ENCODE results near the gene PPP4R2.

Gene PPP4R2, protein sequence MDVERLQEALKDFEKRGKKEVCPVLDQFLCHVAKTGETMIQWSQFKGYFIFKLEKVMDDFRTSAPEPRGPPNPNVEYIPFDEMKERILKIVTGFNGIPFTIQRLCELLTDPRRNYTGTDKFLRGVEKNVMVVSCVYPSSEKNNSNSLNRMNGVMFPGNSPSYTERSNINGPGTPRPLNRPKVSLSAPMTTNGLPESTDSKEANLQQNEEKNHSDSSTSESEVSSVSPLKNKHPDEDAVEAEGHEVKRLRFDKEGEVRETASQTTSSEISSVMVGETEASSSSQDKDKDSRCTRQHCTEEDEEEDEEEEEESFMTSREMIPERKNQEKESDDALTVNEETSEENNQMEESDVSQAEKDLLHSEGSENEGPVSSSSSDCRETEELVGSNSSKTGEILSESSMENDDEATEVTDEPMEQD

DNA sequence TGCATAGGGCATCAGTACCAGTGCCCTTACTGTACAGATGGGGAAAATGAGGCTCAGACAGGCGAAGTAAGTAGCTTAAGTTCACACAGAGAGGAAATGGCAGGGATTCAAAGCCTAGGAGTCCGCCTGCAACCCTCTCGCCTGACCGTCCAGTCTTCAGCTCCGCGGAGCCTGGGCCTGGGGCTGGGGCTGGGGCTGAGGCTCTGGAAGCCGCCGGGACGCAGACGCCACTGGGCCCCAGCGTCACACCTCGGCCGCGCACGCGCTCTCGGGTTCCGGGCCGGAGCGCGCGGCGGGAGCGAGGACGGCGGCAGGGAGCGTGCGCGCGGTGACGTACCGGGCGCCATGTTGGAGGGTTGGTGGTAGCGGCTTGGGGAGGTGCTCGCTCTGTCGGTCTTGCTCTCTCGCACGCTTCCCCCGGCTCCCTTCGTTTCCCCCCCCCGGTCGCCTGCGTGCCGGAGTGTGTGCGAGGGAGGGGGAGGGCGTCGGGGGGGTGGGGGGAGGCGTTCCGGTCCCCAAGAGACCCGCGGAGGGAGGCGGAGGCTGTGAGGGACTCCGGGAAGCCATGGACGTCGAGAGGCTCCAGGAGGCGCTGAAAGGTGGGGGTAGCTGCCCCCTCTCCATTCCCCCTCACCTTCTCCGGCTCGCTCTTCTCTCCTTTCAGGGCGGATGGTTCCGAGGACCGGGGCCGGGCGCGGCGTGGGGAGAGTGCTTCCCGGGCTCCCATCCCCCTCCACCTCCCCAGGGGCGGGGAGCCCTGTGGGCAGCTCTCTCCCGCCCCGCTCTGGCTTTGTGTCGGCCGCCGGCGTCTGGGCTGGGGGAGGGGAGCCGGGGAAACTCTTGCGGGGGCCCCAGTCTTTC is at the start of gene PPP4R2:
Gene PPP4R2 (plus strand): TSS at position 339 of the 861 bp plus-strand sequence. CDS start 227 bp downstream, at position 566.
- DNase-seq (ENCODE audit: low read depth) = peak; percentile 87

- no peak for DNase-seq (ENCODE audit: low read depth)
Measured at GRCh38 chr3:72947715-72948490, 48.7 kb upstream of the PPP4R2 start.

DNA sequence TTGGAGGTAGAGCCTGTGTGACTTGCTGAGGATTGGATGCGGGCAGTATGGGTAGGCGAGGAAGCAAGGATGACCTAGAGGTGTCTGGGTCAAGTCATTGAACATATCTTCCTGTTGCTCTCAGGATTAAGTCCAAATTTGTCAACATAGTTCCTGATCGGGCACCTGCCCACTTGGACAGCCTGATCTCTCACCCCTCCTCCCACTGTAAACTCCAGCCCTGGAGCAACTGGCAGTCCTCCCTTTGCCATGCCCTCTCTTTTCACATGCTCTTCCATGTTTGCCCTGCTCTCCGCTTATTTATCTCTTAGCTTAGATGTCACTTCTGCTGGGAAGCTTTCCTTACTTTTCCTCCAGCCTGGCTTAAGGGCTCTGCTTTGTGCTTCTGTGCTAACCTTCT is 47.6 kb upstream of the PPP4R2 start:
- DNase-seq (ENCODE audit: low read depth) = no peak

GRCh38 chr3:72950372-72950771 is 46.2 kb upstream of the PPP4R2 start:
- DNase-seq (ENCODE audit: low read depth) = no peak

DNA sequence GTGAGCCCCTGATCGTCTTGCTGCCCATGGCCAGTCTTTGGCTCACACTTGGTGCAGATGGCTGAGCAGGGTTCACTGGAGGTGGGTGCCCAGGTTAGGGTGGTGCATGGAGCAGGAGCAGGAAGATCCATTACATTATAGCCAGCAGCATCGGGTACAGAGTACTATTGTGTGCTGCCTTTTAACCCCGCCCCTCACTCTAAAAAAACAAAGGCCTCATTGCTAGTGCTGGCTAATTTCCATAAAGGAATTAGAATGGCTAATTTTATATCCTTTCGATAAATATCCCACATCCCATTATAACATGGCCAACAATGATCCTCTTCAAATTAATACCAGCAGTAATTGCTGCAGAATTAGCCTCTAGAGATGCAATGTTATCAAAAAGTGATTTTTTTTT is 45.8 kb upstream of the PPP4R2 start:
- no peak for DNase-seq (ENCODE audit: low read depth)

DNA sequence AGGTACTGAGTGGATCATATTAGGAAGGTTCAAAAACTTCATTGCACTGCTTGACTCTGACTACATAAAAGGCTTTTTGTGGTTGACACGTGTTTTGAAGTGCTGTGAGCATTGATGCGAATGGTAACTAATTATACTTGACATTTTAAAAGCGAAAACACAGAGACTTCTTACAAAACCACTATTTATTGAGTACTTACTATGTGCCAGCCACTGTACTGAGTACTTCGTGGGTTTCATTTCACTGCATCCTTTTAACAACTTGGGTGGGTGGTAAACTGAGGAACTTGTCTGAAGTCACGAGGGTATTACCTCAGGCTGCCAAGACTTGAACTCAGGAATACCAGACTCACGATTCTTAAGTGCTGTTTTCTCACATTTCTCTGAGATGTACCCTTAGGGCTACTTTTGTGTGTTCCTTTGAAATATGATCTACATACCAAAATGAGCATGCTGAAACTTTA is 45.3 kb upstream of the PPP4R2 start:
- DNase-seq (ENCODE audit: low read depth) = no peak

DNA sequence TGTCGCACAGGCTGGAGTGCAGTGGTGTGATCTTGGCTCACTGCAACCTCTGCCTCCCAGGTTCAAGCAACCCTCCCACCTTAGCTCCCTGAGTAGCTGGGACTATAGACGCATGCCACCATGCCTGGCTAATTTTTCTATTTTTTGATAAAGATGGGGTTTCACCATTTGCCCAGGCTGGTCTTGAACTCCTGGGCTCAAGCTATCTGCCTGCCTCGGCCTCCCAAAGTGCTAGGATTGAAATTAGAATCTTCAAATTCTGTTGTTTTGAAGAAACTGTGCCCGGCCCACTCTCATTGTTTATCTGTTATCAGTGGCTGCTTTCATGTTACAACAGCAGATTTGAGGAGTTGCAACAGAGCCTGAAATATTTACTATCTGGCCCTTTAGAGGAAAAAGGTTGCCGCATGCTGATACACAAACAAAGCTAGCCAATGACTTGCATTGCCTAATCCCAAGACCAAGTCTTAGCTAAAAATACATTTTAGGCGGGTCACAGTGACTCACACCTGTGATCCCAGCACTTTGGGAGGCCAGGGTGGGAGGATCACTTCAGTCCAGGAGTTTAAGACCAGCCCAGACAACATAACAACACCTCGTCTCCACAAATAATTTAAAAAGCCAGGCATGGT is 43.2 kb upstream of the PPP4R2 start:
- DNase-seq (ENCODE audit: low read depth) = no peak

DNA sequence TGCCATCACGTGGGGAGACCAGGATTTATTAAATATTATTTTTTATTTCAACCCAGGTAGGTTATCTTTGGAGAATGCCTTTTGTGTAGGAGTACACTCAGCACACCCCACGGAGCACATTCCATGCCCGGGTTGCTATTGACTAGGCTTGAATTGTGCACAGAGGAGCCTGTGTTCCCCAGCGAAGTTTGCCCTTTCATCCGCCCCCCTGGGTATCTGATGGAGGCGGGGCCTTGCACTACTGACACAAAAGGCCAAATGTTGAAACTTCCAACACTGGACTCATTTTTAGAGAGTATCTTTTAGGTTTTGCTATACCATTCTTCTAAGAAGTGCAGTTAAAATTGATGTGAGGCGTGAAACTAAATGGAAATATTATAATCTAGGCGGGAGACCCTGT is 39.3 kb upstream of the PPP4R2 start:
- no peak for DNase-seq (ENCODE audit: low read depth)

DNA sequence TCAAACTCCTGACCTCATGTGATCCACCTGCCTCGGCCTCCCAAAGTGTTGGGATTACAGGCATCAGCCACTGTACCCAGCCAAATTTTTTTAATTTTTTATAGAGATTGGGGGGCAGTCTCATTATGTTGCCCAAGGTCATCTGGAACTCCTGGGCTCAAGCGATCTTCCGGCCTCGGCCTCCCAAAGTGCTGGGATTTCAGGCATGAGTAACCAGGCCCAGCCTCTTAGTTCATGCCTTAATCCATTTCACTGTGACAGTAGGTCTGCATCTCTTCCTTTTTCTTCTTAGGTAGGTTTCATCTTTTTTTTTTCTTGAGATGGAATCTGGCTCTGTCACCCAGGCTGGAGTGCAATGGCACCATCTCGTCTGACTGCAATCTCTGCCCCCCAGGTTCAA is 37.3 kb upstream of the PPP4R2 start:
- no peak for DNase-seq (ENCODE audit: low read depth)

- no peak for DNase-seq (ENCODE audit: low read depth)
Measured at GRCh38 chr3:72960812-72961518, 35.6 kb upstream of the PPP4R2 start.

DNA sequence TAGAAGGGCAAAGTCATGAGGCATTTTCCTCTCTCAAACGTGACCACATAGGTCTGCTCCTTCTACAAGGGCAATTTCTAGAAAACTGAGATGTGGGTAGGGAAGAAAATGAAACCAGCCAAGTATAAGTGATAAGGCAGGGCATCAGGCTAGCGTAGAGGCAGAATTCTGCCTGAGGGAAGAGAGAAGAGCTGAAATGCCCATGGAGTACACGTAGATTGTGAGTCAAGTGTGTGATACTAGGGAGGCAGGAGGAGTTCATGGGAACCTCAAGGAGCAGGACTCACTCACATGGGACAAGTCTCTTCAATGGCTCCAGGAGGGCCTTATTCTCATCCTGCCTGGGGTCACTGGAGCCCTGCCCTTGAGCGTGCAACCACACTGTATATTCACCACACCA is 34.9 kb upstream of the PPP4R2 start:
- DNase-seq (ENCODE audit: low read depth) = no peak

GRCh38 chr3:72962317-72962716 is 34.3 kb upstream of the PPP4R2 start:
- no peak for DNase-seq (ENCODE audit: low read depth)

DNA sequence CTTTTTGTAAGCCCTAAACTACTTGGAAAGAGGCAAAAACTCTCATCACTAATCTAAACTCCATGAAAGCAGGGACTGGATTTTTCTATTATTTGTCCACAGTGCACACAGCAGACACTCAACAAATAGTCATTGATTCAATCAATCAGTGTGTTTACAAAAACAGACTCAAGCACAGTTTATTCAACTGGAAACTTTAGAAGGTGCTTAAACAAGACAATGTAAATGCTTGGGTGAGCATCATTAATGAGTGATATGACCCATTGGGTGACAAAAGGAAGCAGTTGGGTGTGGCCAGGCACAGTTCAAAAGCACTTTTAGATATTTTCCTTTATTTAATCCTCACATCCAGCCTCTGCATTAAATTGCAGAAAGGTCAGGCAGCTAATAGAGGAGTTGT is 32.0 kb upstream of the PPP4R2 start:
- no peak for DNase-seq (ENCODE audit: low read depth)

DNA sequence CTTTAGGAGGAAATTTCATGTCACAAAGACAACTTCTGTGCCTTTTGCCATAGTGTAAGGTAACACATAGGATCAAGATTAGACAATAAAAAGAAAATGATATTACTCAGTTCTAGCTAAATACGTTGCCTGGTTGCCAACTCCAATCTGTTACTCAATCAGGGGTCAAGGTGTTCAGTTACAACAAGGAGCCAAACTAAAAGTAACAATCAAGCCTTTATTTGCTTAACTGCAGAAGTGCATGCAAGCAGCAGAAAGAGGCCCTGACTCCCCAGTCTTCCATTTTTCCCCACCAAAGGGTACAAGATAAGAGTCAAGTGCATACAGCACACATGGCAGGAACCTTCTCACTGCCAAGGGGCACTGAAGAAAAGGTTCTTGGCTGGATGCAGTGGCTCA is 28.3 kb upstream of the PPP4R2 start:
- no peak for DNase-seq (ENCODE audit: low read depth)

DNA sequence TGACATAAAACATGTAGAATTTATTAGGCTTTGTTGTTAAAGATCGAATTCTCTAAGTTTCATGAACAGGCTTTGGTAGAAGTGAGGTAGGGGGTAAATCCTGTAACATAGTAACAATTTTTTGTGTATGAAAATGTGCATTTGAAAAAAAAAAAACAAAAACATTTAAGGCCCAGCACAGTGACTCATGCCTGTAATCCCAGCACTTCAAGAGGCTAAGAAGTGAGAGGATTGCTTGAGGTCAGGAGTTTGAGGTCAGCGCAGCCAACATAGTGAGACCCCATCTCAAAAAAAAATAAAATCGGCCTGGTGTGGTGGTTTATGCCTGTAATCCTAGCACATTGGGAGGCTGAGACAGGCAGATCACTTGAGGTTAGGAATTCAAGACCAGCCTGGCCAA is 26.8 kb upstream of the PPP4R2 start:
- DNase-seq (ENCODE audit: low read depth) = no peak

GRCh38 chr3:72970942-72971341 is 25.7 kb upstream of the PPP4R2 start:
- DNase-seq (ENCODE audit: low read depth) = no peak

- no peak for DNase-seq (ENCODE audit: low read depth)
Measured at GRCh38 chr3:72972706-72973030, 23.9 kb upstream of the PPP4R2 start.

- no peak for DNase-seq (ENCODE audit: low read depth)
Measured at GRCh38 chr3:72973031-72973723, 23.4 kb upstream of the PPP4R2 start.

- no peak for DNase-seq (ENCODE audit: low read depth)
Measured at GRCh38 chr3:72973786-72974185, 22.8 kb upstream of the PPP4R2 start.

GRCh38 chr3:72974956-72975355 is 21.7 kb upstream of the PPP4R2 start:
- no peak for DNase-seq (ENCODE audit: low read depth)

GRCh38 chr3:72976281-72976741 is 20.3 kb upstream of the PPP4R2 start:
- DNase-seq (ENCODE audit: low read depth) = no peak
